ENCODE results near the gene SAV1.
"Not testable (repeated sequence)": the region's sequence is repeated elsewhere in the genome, so short reads cannot be mapped to it uniquely, and the experiment has no call there.

The SAV1 gene

GRCh38 chr14:50667996-50668825, at the start of gene SAV1:
SAV1 (minus strand) TSS chr14:50668306; CDS start chr14:50667967, 339 bp downstream.
- DNase-seq, result peak in 57 of 58 donors; percentile 25 to 93 (median 77)

- DNase-seq, result no peak
These were observed 49.7 kb upstream of the SAV1 start for GRCh38 chr14:50717811-50718210.

- DNase-seq, result peak in 1 of 58 donors; percentile 6
These were observed 46.5 kb upstream of the SAV1 start for GRCh38 chr14:50714450-50715073.

- DNase-seq, result no peak
These were observed 42.9 kb upstream of the SAV1 start for GRCh38 chr14:50711043-50711442.

GRCh38 chr14:50705026-50705593, 37.0 kb upstream of the SAV1 start:
- no peak for DNase-seq

- DNase-seq, result no peak
These were observed 36.4 kb upstream of the SAV1 start for GRCh38 chr14:50704454-50705010.

GRCh38 chr14:50697659-50698290, 29.7 kb upstream of the SAV1 start:
- no peak for DNase-seq

GRCh38 chr14:50694260-50694659, 26.2 kb upstream of the SAV1 start:
- not testable (repeated sequence) for DNase-seq

- DNase-seq, result no peak
These were observed 20.8 kb upstream of the SAV1 start for GRCh38 chr14:50688875-50689274.

GRCh38 chr14:50679674-50680073, 11.6 kb upstream of the SAV1 start:
- no peak for DNase-seq

GRCh38 chr14:50678163-50678562, 10.1 kb upstream of the SAV1 start:
- no peak for DNase-seq

GRCh38 chr14:50677527-50678063, 9.5 kb upstream of the SAV1 start:
- no peak for DNase-seq

- DNase-seq, result no peak
These were observed 8.9 kb upstream of the SAV1 start for GRCh38 chr14:50676814-50677516.

GRCh38 chr14:50675597-50675996, 7.5 kb upstream of the SAV1 start:
- DNase-seq, result no peak

- no peak for DNase-seq
These were observed 2.8 kb upstream of the SAV1 start for GRCh38 chr14:50670866-50671256.

GRCh38 chr14:50670196-50670865, 2.2 kb upstream of the SAV1 start:
- DNase-seq, result no peak

- peak in 1 of 58 donors; percentile 9 for DNase-seq
These were observed 1.4 kb upstream of the SAV1 start for GRCh38 chr14:50669441-50669986.

GRCh38 chr14:50668826-50669143, 679 bp upstream of the SAV1 start:
- DNase-seq, result no peak

- peak in 12 of 58 donors; percentile 11 to 65 (median 45) for DNase-seq
These were observed 466 bp downstream of the SAV1 start for GRCh38 chr14:50667684-50667995.
